ENCODE data around the gene CDC123. TPM values are rescaled to one million over a fixed set of nuclear protein-coding genes. Genes with fewer than 3 reads are reported as not detected.
A peak's percentile ranks its signal among the peaks of the same experiment; 100 is the strongest.
"Not testable (repeated sequence)": the region's sequence is repeated elsewhere in the genome, so short reads cannot be mapped to it uniquely, and the experiment has no call there.

The CDC123 gene
- total RNA-seq, 4 donors from 2014 or later: 40.1 to 77.4 (median 58.8) TPM

DNA sequence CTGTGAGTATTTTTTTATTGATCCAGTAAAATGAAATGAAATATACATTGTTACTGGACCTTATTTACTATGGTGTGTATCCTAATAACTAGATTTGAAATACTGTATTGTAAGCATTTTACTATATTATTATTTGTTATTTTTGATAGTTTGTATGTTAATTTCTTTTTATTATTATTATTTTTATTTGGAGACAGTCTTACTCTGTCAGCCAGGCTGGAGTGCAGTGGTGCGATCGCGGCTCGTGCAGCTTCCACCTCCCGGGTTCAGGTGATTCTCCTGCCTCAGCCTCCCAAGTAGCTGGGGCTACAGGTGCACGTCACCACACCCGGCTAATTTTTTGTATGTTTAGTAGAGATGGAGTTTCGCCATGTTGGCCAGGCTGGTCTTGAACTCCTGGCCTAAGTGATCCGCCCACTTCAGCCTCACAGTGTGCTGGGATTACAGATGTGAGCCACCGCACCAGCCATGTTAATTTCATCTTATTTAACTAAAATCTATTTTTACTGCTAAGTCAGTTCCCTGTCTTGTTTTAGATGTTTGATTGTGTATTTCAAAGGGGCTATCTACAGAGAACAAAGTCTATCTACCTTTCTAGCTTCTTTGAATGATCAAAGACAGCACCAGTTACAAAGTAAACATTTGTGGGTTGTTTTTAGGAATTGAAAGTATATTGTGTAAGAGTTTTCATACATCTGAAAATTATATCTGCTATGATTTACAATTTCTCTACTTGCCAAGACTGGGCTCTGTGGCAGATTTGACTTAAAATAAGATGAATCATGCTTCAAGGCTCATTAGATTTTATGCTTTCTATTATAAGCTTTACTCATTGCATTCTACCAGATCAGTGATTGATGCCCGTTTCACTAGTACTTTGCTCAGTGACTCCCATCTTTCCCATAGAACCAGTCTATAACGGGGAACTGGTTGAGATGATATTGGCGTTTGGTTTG is 41.6 kb downstream of the CDC123 start:
- DNase-seq (ENCODE audit: low spot score in 2 of 2): peak in 1 of 2 donors; percentile 40
- H3K4me3 ChIP-seq (ENCODE audit: low read depth, poor library complexity, severe bottlenecking): no peak overlapping the region
- 83 to 86% methylated on average over 13 of the region's 13 CpGs for WGBS, 2 donors
- intact Hi-C loops (cut with DNase I; ENCODE audit: low total_unique reads): no loop called here
- no peak for TF ChIP-seq CTCF (IDR thresholded peaks at IDR 0.05)
- no peak for TF ChIP-seq POLR2A (IDR thresholded peaks at IDR 0.05)

DNA sequence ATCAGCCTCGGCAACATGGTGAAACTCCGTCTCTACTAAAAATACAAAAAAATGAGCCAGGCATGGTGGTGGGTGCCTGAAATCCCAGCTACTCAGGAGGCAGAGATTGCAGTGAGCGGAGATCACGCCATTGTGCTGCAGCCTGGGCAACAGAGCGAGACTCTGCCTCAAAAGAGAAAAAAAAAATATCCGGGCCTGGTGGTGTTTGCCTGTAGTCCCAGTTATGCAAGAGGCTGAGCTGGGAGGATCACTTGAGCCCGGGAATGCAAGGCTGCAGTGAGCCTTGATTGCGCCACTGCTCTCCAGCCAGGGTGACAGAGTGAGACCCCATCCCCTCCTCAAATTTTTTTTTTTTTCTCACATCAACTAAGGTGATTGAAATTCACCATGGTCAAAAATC is 42.8 kb downstream of the CDC123 start:
- H3K4me3 ChIP-seq (ENCODE audit: low read depth, poor library complexity, severe bottlenecking): no peak overlapping the region
- WGBS, 2 donors: 93 to 96% methylated on average over 8 of the region's 8 CpGs
- TF ChIP-seq CTCF (IDR thresholded peaks at IDR 0.05) (no peak), POLR2A (IDR thresholded peaks at IDR 0.05) (no peak)
- intact Hi-C loops (cut with DNase I; ENCODE audit: low total_unique reads): no loop called here
- DNase-seq (ENCODE audit: low spot score in 2 of 2): peak in 1 of 2 donors; percentile 25

- WGBS, 2 donors: 42 to 47% methylated on average over 19 of the region's 19 CpGs
- TF ChIP-seq POLR2A (IDR thresholded peaks at IDR 0.05): no peak
- TF ChIP-seq CTCF (IDR thresholded peaks at IDR 0.05): no peak
- no peak overlapping the region for H3K4me3 ChIP-seq (ENCODE audit: low read depth, poor library complexity, severe bottlenecking)
- peak; percentile 47 to 83 for DNase-seq (ENCODE audit: low spot score in 2 of 2)
- intact Hi-C loops (cut with DNase I; ENCODE audit: low total_unique reads): no loop called here
These were observed 46.0 kb downstream of the CDC123 start for GRCh38 chr10:12241810-12242529.

DNA sequence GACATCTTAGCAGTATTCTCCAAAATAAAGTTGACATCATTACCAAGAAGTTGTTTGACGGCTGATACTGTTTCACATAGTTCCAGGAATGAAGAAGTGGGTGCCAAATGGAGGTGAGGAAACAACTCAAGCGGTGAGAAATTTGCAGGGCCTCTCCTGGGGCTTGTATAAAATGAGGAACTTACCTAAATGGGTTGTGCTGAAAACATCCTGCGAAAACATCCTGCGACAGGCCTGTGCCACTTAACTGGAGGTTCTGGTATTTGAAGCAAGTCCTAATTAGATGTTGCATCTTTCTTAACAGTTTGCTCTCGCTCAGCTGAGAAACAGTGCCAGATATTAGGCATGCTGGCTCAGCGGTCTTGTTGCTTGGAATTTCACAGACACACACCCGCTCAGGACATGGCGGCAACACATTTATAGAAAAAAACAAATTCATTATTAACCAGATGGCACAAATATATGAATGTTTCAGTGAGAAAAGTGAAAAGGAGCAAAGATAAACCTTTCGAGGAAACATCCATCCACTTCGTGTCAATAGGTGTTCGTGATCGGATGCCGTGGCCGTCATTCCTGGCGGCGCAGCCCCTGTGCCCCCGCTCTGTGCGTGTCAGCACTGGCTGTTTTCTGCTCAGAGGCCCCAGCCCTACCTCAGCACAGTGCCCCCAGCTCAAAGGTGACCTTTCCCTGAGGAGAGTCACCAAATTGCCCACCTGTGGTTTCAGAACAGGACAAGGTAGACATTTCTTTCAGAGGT is 48.1 kb downstream of the CDC123 start:
- H3K4me3 ChIP-seq (ENCODE audit: low read depth, poor library complexity, severe bottlenecking): no peak overlapping the region
- intact Hi-C loops (cut with DNase I; ENCODE audit: low total_unique reads): no loop called here
- TF ChIP-seq CTCF (IDR thresholded peaks at IDR 0.05): no peak
- 61 to 71% methylated on average over 18 of the region's 18 CpGs for WGBS, 2 donors
- peak in 1 of 2 donors; percentile 82 for DNase-seq (ENCODE audit: low spot score in 2 of 2)

- H3K4me3 ChIP-seq (ENCODE audit: low read depth, poor library complexity, severe bottlenecking): no peak overlapping the region
- TF ChIP-seq CTCF (IDR thresholded peaks at IDR 0.05) (no peak), POLR2A (IDR thresholded peaks at IDR 0.05) (no peak)
- intact Hi-C loops (cut with DNase I; ENCODE audit: low total_unique reads): no loop called here
- peak in 1 of 2 donors; percentile 74 for DNase-seq (ENCODE audit: low spot score in 2 of 2)
- WGBS, 2 donors: 85 to 89% methylated on average over 10 of the region's 10 CpGs
These were observed 54.2 kb downstream of the CDC123 start for GRCh38 chr10:12250181-12250580.

DNA sequence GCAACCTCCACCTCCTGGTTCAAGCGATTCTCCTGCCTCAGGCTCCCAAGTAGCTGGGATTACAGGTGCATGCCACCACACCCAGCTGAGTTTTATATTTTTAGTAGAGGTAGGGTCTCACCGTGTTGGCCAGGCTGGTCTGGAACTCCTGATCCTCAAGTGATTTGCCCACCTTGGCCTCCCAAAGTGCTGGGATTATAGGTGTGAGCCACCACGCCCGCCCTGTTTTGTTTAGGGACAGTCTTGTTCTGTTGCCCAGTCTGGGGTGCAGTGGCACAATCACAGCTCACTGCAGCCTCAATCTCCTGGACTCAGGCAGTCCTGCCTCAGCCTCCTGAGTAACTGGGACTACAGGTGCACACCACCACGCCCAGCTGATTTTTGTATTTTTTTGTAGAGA is 54.7 kb downstream of the CDC123 start:
- H3K4me3 ChIP-seq (ENCODE audit: low read depth, poor library complexity, severe bottlenecking); intact Hi-C loops (cut with DNase I; ENCODE audit: low total_unique reads): not testable (repeated sequence)
- 87 to 99% methylated on average over 5 of the region's 5 CpGs for WGBS, 2 donors
- peak in 1 of 2 donors; percentile 71 for DNase-seq (ENCODE audit: low spot score in 2 of 2)

All from lower leg skin (tissue), 4 donors.